B cell (primary cell): ENCODE results near the gene SENP1.

Experiments
- CTCF ChIP-seq: fragments of 200-600 bp; IDR thresholded peaks from one replicate; pipeline ENCODE4 v1.8.0; 2022; ENCODE audit warnings: antibody characterized with exemption, mild to moderate bottlenecking
- EZH2 ChIP-seq: IDR thresholded peaks from 2 replicates; pipeline ENCODE4 v1.6.1; 2012; ENCODE audit warnings: borderline replicate concordance, low read depth, mild to moderate bottlenecking, moderate library complexity, low read length; ENCODE audit not compliant: insufficient read depth, poor library complexity, severe bottlenecking

GRCh38 chr12:48026060-48026827 lies 79.6 kb downstream of the SENP1 start:
- no peak for TF ChIP-seq CTCF
- TF ChIP-seq EZH2 = no peak
